H9 (cell line): ENCODE measurements around the gene INPP5A. TPM values are rescaled to one million over a fixed set of nuclear protein-coding genes. Genes with fewer than 3 reads are reported as not detected.

Source experiments
- DNase-seq: peaks from one replicate; pipeline ENCODE4 v3.0.0-alpha.2; 2017
- H2AFZ ChIP-seq: one replicate; pipeline ENCODE4 v1.6.1; 2013; ENCODE audit warnings: mild to moderate bottlenecking, low read length, control low read depth, moderate library complexity
- H2AK5ac ChIP-seq: 2 replicates; pipeline ENCODE4 v1.6.1; 2013; ENCODE audit warnings: low read length, control low read depth, mixed read lengths; ENCODE audit not compliant: insufficient read length
- H2BK120ac ChIP-seq: one replicate; pipeline ENCODE4 v1.6.1; 2013; ENCODE audit warnings: low read depth, mild to moderate bottlenecking, low read length, control low read depth, inconsistent platforms; ENCODE audit not compliant: poor library complexity, severe bottlenecking
- H2BK12ac ChIP-seq: 2 replicates; pipeline ENCODE4 v1.6.1; 2013; ENCODE audit warnings: low read length, control low read depth, mixed read lengths, low read depth; ENCODE audit not compliant: insufficient read length
- H2BK15ac ChIP-seq: 2 replicates; pipeline ENCODE4 v1.6.1; 2013; ENCODE audit warnings: low read depth, low read length, control low read depth
- H2BK20ac ChIP-seq: one replicate; pipeline ENCODE4 v1.6.1; 2013; ENCODE audit warnings: low read depth, mild to moderate bottlenecking, low read length, control low read depth, inconsistent platforms; ENCODE audit not compliant: poor library complexity, severe bottlenecking
- H2BK5ac ChIP-seq: 2 replicates; pipeline ENCODE4 v1.6.1; 2013; ENCODE audit warnings: low read length, control low read depth, mixed read lengths; ENCODE audit not compliant: insufficient read length
- H3K14ac ChIP-seq: 2 replicates; pipeline ENCODE4 v1.6.1; 2013; ENCODE audit warnings: low read length, control low read depth; ENCODE audit not compliant: insufficient read depth
- H3K18ac ChIP-seq: 2 replicates; pipeline ENCODE4 v1.6.1; 2013; ENCODE audit warnings: low read depth, mild to moderate bottlenecking, mixed read lengths, low read length, control low read depth; ENCODE audit not compliant: insufficient read length
- H3K23ac ChIP-seq: 2 replicates; pipeline ENCODE4 v1.6.1; 2013; ENCODE audit warnings: low read length, control low read depth, mixed read lengths, low read depth; ENCODE audit not compliant: insufficient read length
- H3K23me2 ChIP-seq: 2 replicates; pipeline ENCODE4 v1.6.1; 2013; ENCODE audit warnings: low read depth, mild to moderate bottlenecking, mixed read lengths, low read length, control low read depth; ENCODE audit not compliant: insufficient read length, poor library complexity, severe bottlenecking
- H3K27ac ChIP-seq: 2 replicates; pipeline ENCODE4 v1.5.1; 2013; ENCODE audit warnings: low read length, control low read depth, mixed read lengths, low read depth; ENCODE audit not compliant: insufficient read length
- H3K27me3 ChIP-seq: 2 replicates; pipeline ENCODE4 v1.6.1; 2013; ENCODE audit warnings: low read length, control low read depth, inconsistent platforms; ENCODE audit not compliant: insufficient read depth
- H3K4ac ChIP-seq: 2 replicates; pipeline ENCODE4 v1.6.1; 2013; ENCODE audit warnings: low read depth, mild to moderate bottlenecking, control low read depth, inconsistent platforms, low read length, moderate library complexity
- H3K4me1 ChIP-seq: 2 replicates; pipeline ENCODE4 v1.6.1; 2013; ENCODE audit warnings: low read length, control low read depth, inconsistent platforms; ENCODE audit not compliant: insufficient read depth
- H3K4me2 ChIP-seq: 2 replicates; pipeline ENCODE4 v1.6.1; 2013; ENCODE audit warnings: low read length, control low read depth, mixed read lengths; ENCODE audit not compliant: insufficient read length, insufficient read depth
- H3K56ac ChIP-seq: 2 replicates; pipeline ENCODE4 v1.6.1; 2013; ENCODE audit warnings: low read depth, mild to moderate bottlenecking, mixed read lengths, low read length, control low read depth; ENCODE audit not compliant: insufficient read length
- H3K79me1 ChIP-seq: 2 replicates; pipeline ENCODE4 v1.6.1; 2013; ENCODE audit warnings: low read depth, mild to moderate bottlenecking, moderate library complexity, low read length, control low read depth, inconsistent platforms; ENCODE audit not compliant: insufficient read depth, poor library complexity, severe bottlenecking
- H3K79me2 ChIP-seq: 2 replicates; pipeline ENCODE4 v1.6.1; 2013; ENCODE audit warnings: low read length, control low read depth, inconsistent platforms; ENCODE audit not compliant: insufficient read depth
- H3K9ac ChIP-seq: 2 replicates; pipeline ENCODE4 v1.6.1; 2013; ENCODE audit warnings: low read length, control low read depth, mixed read lengths; ENCODE audit not compliant: insufficient read length; ENCODE audit errors: extremely low read depth
- H3K9me3 ChIP-seq: one replicate; pipeline ENCODE4 v1.6.1; 2013; ENCODE audit warnings: low read depth, low read length, inconsistent platforms; ENCODE audit not compliant: control insufficient read depth
- H3T11ph ChIP-seq: one replicate; pipeline ENCODE4 v1.6.1; 2013; ENCODE audit warnings: mild to moderate bottlenecking, low read length, control low read depth, inconsistent platforms
- H4K20me1 ChIP-seq: one replicate; pipeline ENCODE4 v1.6.1; 2013; ENCODE audit not compliant: control insufficient read depth, insufficient read length, insufficient read depth
- H4K5ac ChIP-seq: 2 replicates; pipeline ENCODE4 v1.6.1; 2013; ENCODE audit warnings: low read depth, mild to moderate bottlenecking, mixed read lengths, low read length, control low read depth; ENCODE audit not compliant: insufficient read length
- H4K8ac ChIP-seq: replicated peaks from 2 replicates; pipeline ENCODE4 v1.6.1; 2013; ENCODE audit warnings: low read length, control low read depth, mixed read lengths, low read depth; ENCODE audit not compliant: insufficient read length
- H4K91ac ChIP-seq: 2 replicates; pipeline ENCODE4 v1.6.1; 2013; ENCODE audit warnings: low read depth, mild to moderate bottlenecking, moderate library complexity, mixed read lengths, low read length, control low read depth; ENCODE audit not compliant: insufficient read length
- H3K27ac Mint-ChIP-seq, 3 experiments: 2 replicates in 2 of 3; 3 replicates in 1 of 3; pipeline ENCODE4 v1.8.0; 2020 to 2021; ENCODE audit warnings: mixed read lengths in 3 of 3, mild to moderate bottlenecking in 1 of 3, moderate library complexity in 1 of 3
- H3K27me3 Mint-ChIP-seq: 2 replicates; pipeline ENCODE4 v1.8.0; 2021; ENCODE audit warnings: low read depth, mild to moderate bottlenecking, moderate library complexity, mixed read lengths
- H3K36me3 Mint-ChIP-seq, 3 experiments: 2 replicates in 2 of 3; 3 replicates in 1 of 3; pipeline ENCODE4 v1.8.0; 2020 to 2021; ENCODE audit warnings: low read depth in 3 of 3, mixed read lengths in 3 of 3; ENCODE audit not compliant: insufficient read depth in 1 of 3
- H3K4me1 Mint-ChIP-seq, 2 experiments: 2 replicates each; pipeline ENCODE4 v1.8.0; 2020; ENCODE audit warnings: mixed read lengths in 2 of 2
- H3K4me3 Mint-ChIP-seq, 2 experiments: 2 replicates in 1 of 2; 3 replicates in 1 of 2; pipeline ENCODE4 v1.8.0; 2020 to 2021; ENCODE audit warnings: mild to moderate bottlenecking in 2 of 2, mixed read lengths in 2 of 2, moderate library complexity in 1 of 2
- H3K9me3 Mint-ChIP-seq, 2 experiments: 2 replicates in 1 of 2; 3 replicates in 1 of 2; pipeline ENCODE4 v1.8.0; 2020; ENCODE audit warnings: mild to moderate bottlenecking in 2 of 2, mixed read lengths in 2 of 2, moderate library complexity in 1 of 2
- WGBS: extraction: QIAGEN DNeasy Blood & Tissue Kit; methylation state at CpG from one replicate; pipeline ENCODE4 v1.1.7; 2013; ENCODE audit warnings: missing lambda C conversion rate, low lambda C conversion rate, mixed read lengths; ENCODE audit not compliant: insufficient read length; ENCODE audit errors: extremely low coverage; 5-methylcytosine and 5-hydroxymethylcytosine counted together
- total RNA-seq: library from RNA; stranded (reverse); gene quantifications from 2 replicates; pipeline ENCODE4 v1.2.1, GENCODE V29; 2021
- TF ChIP-seq, protein P1 (sequence below): fragments of 200-600 bp; sonication (generic); conservative IDR thresholded peaks from 3 replicates; pipeline ENCODE4 v1.8.0; 2021; ENCODE audit warnings: antibody characterized with exemption, mild to moderate bottlenecking

The INPP5A gene
- total RNA-seq, 1 experiment from 2014 or later: 17.7 TPM

DNA sequence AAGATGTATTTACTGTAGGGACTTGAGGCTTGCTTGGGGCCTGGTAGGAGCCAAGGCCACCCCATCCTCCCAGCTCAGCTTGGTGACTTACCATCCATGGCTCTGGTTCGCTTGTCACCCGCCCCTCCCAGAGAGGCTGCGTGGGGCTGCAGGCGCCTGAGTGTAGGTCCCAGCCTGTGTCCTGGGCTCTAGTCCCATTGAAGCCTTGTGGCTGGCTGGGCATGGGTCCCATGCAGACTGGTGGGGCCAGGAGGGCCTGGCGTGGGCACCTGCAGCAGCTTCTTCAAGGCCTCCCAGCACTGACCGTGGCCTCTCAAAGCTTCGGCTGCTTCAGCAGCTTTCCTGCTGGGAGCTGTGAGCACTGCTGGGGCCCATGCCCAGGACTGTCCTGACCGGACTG is 118.1 kb downstream of the INPP5A start:
- Histone ChIP-seq H4K91ac (no peak overlapping the region), H3K14ac (no peak overlapping the region), H2BK15ac (no peak overlapping the region), H4K5ac (no peak overlapping the region), H3K9ac (no peak overlapping the region), H2BK20ac (no peak overlapping the region), H3K9me3 (no peaks in the 10 kb centered on the region), H3K56ac (no peak overlapping the region), H2AFZ (no peak overlapping the region), H2BK5ac (no peak overlapping the region), H3K23ac (no peak overlapping the region), H3K4ac (no peak overlapping the region), H3K27ac (no peak overlapping the region), H3K4me1 (no peaks in the 10 kb centered on the region), H3K79me1 (no peaks in the 10 kb centered on the region), H3K23me2 (no peaks in the 10 kb centered on the region), H3K4me2 (no peak overlapping the region), H2AK5ac (no peak overlapping the region), H3K27me3 (no peaks in the 10 kb centered on the region), H3K18ac (no peak overlapping the region), H3T11ph (no peak overlapping the region), H3K79me2 (no peaks in the 10 kb centered on the region), H4K20me1 (peaks cover 2% of the 10 kb centered on the region), H2BK12ac (no peak overlapping the region), H4K8ac (no peak overlapping the region), H2BK120ac (no peak overlapping the region)
- Mint-ChIP-seq H3K36me3 (peaks cover 0 to 5% (median 2%) of the 10 kb centered on the region in 3 experiments; a peak in 1 of 7 replicates), H3K4me1 (0 out of 4 replicates have a peak, but pooled peaks cover 0 to 2% of the 10 kb centered on the region in 2 experiments), H3K27me3 (no peaks in the 10 kb centered on the region), H3K27ac (no peak overlapping the region), H3K4me3 (no peak overlapping the region), H3K9me3 (no peaks in the 10 kb centered on the region)
- WGBS: no CpG with 5 or more reads among the region's 8 CpGs
- TF ChIP-seq, protein P1, sequence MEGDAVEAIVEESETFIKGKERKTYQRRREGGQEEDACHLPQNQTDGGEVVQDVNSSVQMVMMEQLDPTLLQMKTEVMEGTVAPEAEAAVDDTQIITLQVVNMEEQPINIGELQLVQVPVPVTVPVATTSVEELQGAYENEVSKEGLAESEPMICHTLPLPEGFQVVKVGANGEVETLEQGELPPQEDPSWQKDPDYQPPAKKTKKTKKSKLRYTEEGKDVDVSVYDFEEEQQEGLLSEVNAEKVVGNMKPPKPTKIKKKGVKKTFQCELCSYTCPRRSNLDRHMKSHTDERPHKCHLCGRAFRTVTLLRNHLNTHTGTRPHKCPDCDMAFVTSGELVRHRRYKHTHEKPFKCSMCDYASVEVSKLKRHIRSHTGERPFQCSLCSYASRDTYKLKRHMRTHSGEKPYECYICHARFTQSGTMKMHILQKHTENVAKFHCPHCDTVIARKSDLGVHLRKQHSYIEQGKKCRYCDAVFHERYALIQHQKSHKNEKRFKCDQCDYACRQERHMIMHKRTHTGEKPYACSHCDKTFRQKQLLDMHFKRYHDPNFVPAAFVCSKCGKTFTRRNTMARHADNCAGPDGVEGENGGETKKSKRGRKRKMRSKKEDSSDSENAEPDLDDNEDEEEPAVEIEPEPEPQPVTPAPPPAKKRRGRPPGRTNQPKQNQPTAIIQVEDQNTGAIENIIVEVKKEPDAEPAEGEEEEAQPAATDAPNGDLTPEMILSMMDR: no peak
- no peak for DNase-seq
